Choroid plexus epithelial cell (primary cell): ENCODE data around the gene MAD2L1BP.

Source experiments
- DNase-seq: peaks from one replicate; pipeline ENCODE4 v3.0.0-alpha.2; 2010; ENCODE audit warnings: low read depth
- H3K4me3 ChIP-seq: 2 replicates; pipeline ENCODE4 v1.5.1; 2011; ENCODE audit warnings: low read depth, mild to moderate bottlenecking, control low read depth, low read length, moderate library complexity
- CTCF ChIP-seq: conservative IDR thresholded peaks from 2 replicates; pipeline ENCODE4 v1.5.1; 2011; ENCODE audit warnings: low read depth, mild to moderate bottlenecking, control low read depth, inconsistent platforms, low read length, moderate library complexity

Gene MAD2L1BP

GRCh38 chr6:43616725-43617472 is 18.7 kb upstream of the MAD2L1BP start:
- TF ChIP-seq CTCF: no peak
- H3K4me3 ChIP-seq: no peak overlapping the region
- DNase-seq: no peak

- H3K4me3 ChIP-seq: no peak overlapping the region
These were observed 14.4 kb upstream of the MAD2L1BP start for GRCh38 chr6:43621078-43621835.

GRCh38 chr6:43621836-43622180 is 13.8 kb upstream of the MAD2L1BP start:
- DNase-seq: no peak
- no peak for TF ChIP-seq CTCF
- no peak overlapping the region for H3K4me3 ChIP-seq

More at GRCh38 chr6:43621078-43621835, 14.4 kb upstream of the MAD2L1BP start:
- TF ChIP-seq CTCF: no peak
- DNase-seq: no peak

GRCh38 chr6:43622541-43622940 is 13.1 kb upstream of the MAD2L1BP start:
- TF ChIP-seq CTCF: no peak
- DNase-seq: no peak
- H3K4me3 ChIP-seq: no peak overlapping the region

- no peak for TF ChIP-seq CTCF
- DNase-seq: no peak
- H3K4me3 ChIP-seq: no peak overlapping the region
These were observed 11.5 kb upstream of the MAD2L1BP start for GRCh38 chr6:43623880-43624785.

- TF ChIP-seq CTCF: no peak
- no peak overlapping the region for H3K4me3 ChIP-seq
- DNase-seq: no peak
These were observed 10.8 kb upstream of the MAD2L1BP start for GRCh38 chr6:43624786-43625288.
